Peyer's patch (tissue), 4 donors: Measurements from ENCODE around the gene BRIP1. TPM values are rescaled to one million over a fixed set of nuclear protein-coding genes. Genes with fewer than 3 reads are reported as not detected.
"Not testable (repeated sequence)": the region's sequence is repeated elsewhere in the genome, so short reads cannot be mapped to it uniquely, and the experiment has no call there.

ENCODE experiments used
- DNase-seq, 3 donors: peaks; one replicate each; pipeline ENCODE4 v3.0.0-alpha.2; 2017 to 2019
- H3K27ac ChIP-seq, 4 donors: fragments of 200-600 bp; sonication (generic); one replicate each; pipeline ENCODE4 v1.5.1; 2016 to 2019
- H3K27me3 ChIP-seq, 2 donors: fragments of 200-600 bp; sonication (generic); one replicate each; pipeline ENCODE4 v1.5.1; 2019
- H3K36me3 ChIP-seq, 3 donors: fragments of 200-600 bp; sonication (generic); one replicate each; pipeline ENCODE4 v1.5.1; 2016 to 2019
- H3K4me1 ChIP-seq, 4 donors: fragments of 200-600 bp; sonication (generic); one replicate each; pipeline ENCODE4 v1.5.1; 2016 to 2019
- H3K4me3 ChIP-seq, 4 donors: fragments of 200-600 bp; sonication (generic); 1 replicate in 3 of 4; 2 replicates in 1 of 4; pipeline ENCODE4 v1.5.1; 2016 to 2019; ENCODE audit warnings: mild to moderate bottlenecking in 1 of 4
- H3K9me3 ChIP-seq, 4 donors: fragments of 200-600 bp; sonication (generic); one replicate each; pipeline ENCODE4 v1.5.1; 2016 to 2019; ENCODE audit warnings: mild to moderate bottlenecking in 1 of 4
- CTCF ChIP-seq, 6 experiments: fragments of 450-650 bp in 4 of 6; fragments of 200-600 bp in 2 of 6; sonication (generic) in 1 of 6; IDR thresholded peaks; one replicate each; pipeline ENCODE4 v1.5.1; 2017 to 2019; ENCODE audit warnings: antibody characterized with exemption in 6 of 6, mild to moderate bottlenecking in 3 of 6, moderate library complexity in 1 of 6
- POLR2A ChIP-seq, 2 donors: fragments of 450-650 bp; IDR thresholded peaks; one replicate each; pipeline ENCODE4 v1.5.1; 2017; ENCODE audit warnings: antibody characterized with exemption in 2 of 2, mild to moderate bottlenecking in 2 of 2, moderate library complexity in 2 of 2
- total RNA-seq, 4 donors: library from RNA; depleted of rRNA; stranded (reverse); fragments of >200 nt; gene quantifications; one replicate each; pipeline ENCODE4 v1.1.0, GENCODE V29; 2016

The BRIP1 gene
- total RNA-seq, 4 donors from 2014 or later = 4.3 to 13.2 (median 4.5) TPM

GRCh38 chr17:61897548-61898180 is 34.3 kb upstream of the BRIP1 start:
- Histone ChIP-seq H3K27me3 (no peaks in the 10 kb centered on the region), H3K9me3 (no peaks in the 10 kb centered on the region), H3K27ac (no peak overlapping the region), H3K36me3 (peaks cover 0 to 57% (median 0%) of the 10 kb centered on the region in 3 donors), H3K4me1 (no peaks in the 10 kb centered on the region), H3K4me3 (no peak overlapping the region)
- TF ChIP-seq POLR2A (IDR thresholded peaks at IDR 0.05) (no peak), CTCF (IDR thresholded peaks at IDR 0.05) (no peak)
- DNase-seq = no peak

- H3K27ac ChIP-seq = no peak overlapping the region
- no peak for DNase-seq
- no peaks in the 10 kb centered on the region for H3K9me3 ChIP-seq
- H3K36me3 ChIP-seq = peaks cover 0 to 44% (median 0%) of the 10 kb centered on the region in 3 donors
- TF ChIP-seq POLR2A (IDR thresholded peaks at IDR 0.05) (no peak), CTCF (IDR thresholded peaks at IDR 0.05) (no peak)
- H3K4me1 ChIP-seq = no peaks in the 10 kb centered on the region
- H3K27me3 ChIP-seq = no peaks in the 10 kb centered on the region
- H3K4me3 ChIP-seq = no peak overlapping the region
Observed at GRCh38 chr17:61895391-61895790, 32.1 kb upstream of the BRIP1 start.

GRCh38 chr17:61894310-61894709 is 31.0 kb upstream of the BRIP1 start:
- H3K4me1 ChIP-seq, H3K9me3 ChIP-seq, H3K27me3 ChIP-seq, H3K27ac ChIP-seq, H3K4me3 ChIP-seq, DNase-seq: not testable (repeated sequence)
- H3K36me3 ChIP-seq = peaks cover 0 to 53% (median 0%) of the 10 kb centered on the region in 3 donors

GRCh38 chr17:61887733-61888132 is 24.4 kb upstream of the BRIP1 start:
- DNase-seq, H3K9me3 ChIP-seq, H3K27ac ChIP-seq, H3K4me1 ChIP-seq, H3K27me3 ChIP-seq, H3K4me3 ChIP-seq: not testable (repeated sequence)
- peaks cover 0 to 34% (median 0%) of the 10 kb centered on the region in 3 donors for H3K36me3 ChIP-seq

GRCh38 chr17:61885865-61886264 is 22.5 kb upstream of the BRIP1 start:
- H3K36me3 ChIP-seq = peaks cover 0 to 43% (median 0%) of the 10 kb centered on the region in 3 donors
- not testable (repeated sequence) for H3K9me3 ChIP-seq, H3K27ac ChIP-seq, H3K27me3 ChIP-seq, H3K4me1 ChIP-seq, H3K4me3 ChIP-seq, DNase-seq

- no peaks in the 10 kb centered on the region for H3K27me3 ChIP-seq
- no peaks in the 10 kb centered on the region for H3K4me1 ChIP-seq
- no peak overlapping the region for H3K4me3 ChIP-seq
- H3K27ac ChIP-seq = no peak overlapping the region
- DNase-seq = no peak
- no peak for TF ChIP-seq CTCF (IDR thresholded peaks at IDR 0.05)
- TF ChIP-seq POLR2A (IDR thresholded peaks at IDR 0.05) = no peak
- peaks cover 0 to 41% (median 0%) of the 10 kb centered on the region in 3 donors for H3K36me3 ChIP-seq
- no peaks in the 10 kb centered on the region for H3K9me3 ChIP-seq
Observed at GRCh38 chr17:61884864-61885263, 21.5 kb upstream of the BRIP1 start.

GRCh38 chr17:61880589-61881102 is 17.3 kb upstream of the BRIP1 start:
- no peaks in the 10 kb centered on the region for H3K4me1 ChIP-seq
- no peak overlapping the region for H3K4me3 ChIP-seq
- peaks cover 0 to 65% (median 0%) of the 10 kb centered on the region in 3 donors for H3K36me3 ChIP-seq
- TF ChIP-seq CTCF (IDR thresholded peaks at IDR 0.05) (no peak), POLR2A (IDR thresholded peaks at IDR 0.05) (no peak)
- DNase-seq = no peak
- no peaks in the 10 kb centered on the region for H3K9me3 ChIP-seq
- H3K27ac ChIP-seq = no peak overlapping the region
- H3K27me3 ChIP-seq = no peaks in the 10 kb centered on the region
